Colon (tissue), 2 donors: ENCODE data around the gene LGALS8.

Source experiments
- FAIRE-seq: peaks from 2 replicates; lab custom pipeline; 2012; peaks lifted over from hg19 to GRCh38; lab: Jason Lieb, UNC
- donor health status: control.
- donor health status: control.

The LGALS8 gene

GRCh38 chr1:236590553-236591150, 66.9 kb downstream of the LGALS8 start:
- FAIRE-seq = no peak

- no peak for FAIRE-seq
Measured at GRCh38 chr1:236602171-236602570, 78.4 kb downstream of the LGALS8 start.
